ENCODE results near the gene PPP4C.

PPP4C gene

GRCh38 chr16:30076276-30076791 lies 540 bp downstream of the PPP4C start:
- Histone ChIP-seq H3K79me2 (ENCODE audit: control insufficient read depth, low read length) (peaks cover 60% of the 10 kb centered on the region), H3F3A (ENCODE audit: control insufficient read depth, insufficient read depth) (peaks cover 34% of the 10 kb centered on the region), H3K4me3 (ENCODE audit: low read length) (peak overlapping the region; percentile 91), H4K20me1 (ENCODE audit: control insufficient read depth, insufficient read depth, low read depth, low read length) (peaks cover 20% of the 10 kb centered on the region), H3K9me2 (replicated peaks; ENCODE audit: control insufficient read depth, low read length) (no peaks in the 10 kb centered on the region), H3K27ac (ENCODE audit: low read depth, low read length) (peak overlapping the region; percentile 78), H3K27me3 (ENCODE audit: control insufficient read depth, low read length) (no peaks in the 10 kb centered on the region), H3K4me2 (ENCODE audit: low read length) (peak overlapping the region; percentile 87), H3K4me1 (ENCODE audit: control insufficient read depth, low read length) (peaks cover 27% of the 10 kb centered on the region), H3K9me3 (ENCODE audit: control insufficient read depth, insufficient read depth, low read length) (no peaks in the 10 kb centered on the region), H3K36me3 (ENCODE audit: control insufficient read depth, low read length) (peaks cover 64% of the 10 kb centered on the region)
- TF ChIP-seq EZH2phosphoT487 (IDR thresholded peaks at IDR 0.05; ENCODE audit: borderline replicate concordance, low read length) (no peak), CTCF (IDR thresholded peaks at IDR 0.05; ENCODE audit: low read depth, low read length, poor library complexity, severe bottlenecking) (no peak)

- Histone ChIP-seq H3K4me2 (ENCODE audit: low read length) (peak overlapping the region; percentile 87), H4K20me1 (ENCODE audit: control insufficient read depth, insufficient read depth, low read depth, low read length) (peaks cover 20% of the 10 kb centered on the region), H3K27me3 (ENCODE audit: control insufficient read depth, low read length) (no peaks in the 10 kb centered on the region), H3K9me3 (ENCODE audit: control insufficient read depth, insufficient read depth, low read length) (no peaks in the 10 kb centered on the region), H3K4me3 (ENCODE audit: low read length) (peak overlapping the region; percentile 91), H3F3A (ENCODE audit: control insufficient read depth, insufficient read depth) (peaks cover 22% of the 10 kb centered on the region), H3K79me2 (ENCODE audit: control insufficient read depth, low read length) (peaks cover 60% of the 10 kb centered on the region), H3K27ac (ENCODE audit: low read depth, low read length) (no peak overlapping the region), H3K4me1 (ENCODE audit: control insufficient read depth, low read length) (peaks cover 27% of the 10 kb centered on the region), H3K9me2 (replicated peaks; ENCODE audit: control insufficient read depth, low read length) (no peaks in the 10 kb centered on the region), H3K36me3 (ENCODE audit: control insufficient read depth, low read length) (peaks cover 61% of the 10 kb centered on the region)
- TF ChIP-seq EZH2phosphoT487 (IDR thresholded peaks at IDR 0.05; ENCODE audit: borderline replicate concordance, low read length): no peak
- TF ChIP-seq CTCF (IDR thresholded peaks at IDR 0.05; ENCODE audit: low read depth, low read length, poor library complexity, severe bottlenecking): no peak
Measured at GRCh38 chr16:30077656-30078055, 1.9 kb downstream of the PPP4C start.

GRCh38 chr16:30078744-30079143 lies 3.0 kb downstream of the PPP4C start:
- Histone ChIP-seq H3K79me2 (ENCODE audit: control insufficient read depth, low read length) (peaks cover 60% of the 10 kb centered on the region), H3K36me3 (ENCODE audit: control insufficient read depth, low read length) (peaks cover 71% of the 10 kb centered on the region), H3K9me2 (replicated peaks; ENCODE audit: control insufficient read depth, low read length) (no peaks in the 10 kb centered on the region), H3K4me2 (ENCODE audit: low read length) (no peak overlapping the region), H3K4me1 (ENCODE audit: control insufficient read depth, low read length) (peaks cover 27% of the 10 kb centered on the region), H4K20me1 (ENCODE audit: control insufficient read depth, insufficient read depth, low read depth, low read length) (peaks cover 20% of the 10 kb centered on the region), H3K4me3 (ENCODE audit: low read length) (no peak overlapping the region), H3K27me3 (ENCODE audit: control insufficient read depth, low read length) (no peaks in the 10 kb centered on the region), H3K27ac (ENCODE audit: low read depth, low read length) (no peak overlapping the region), H3K9me3 (ENCODE audit: control insufficient read depth, insufficient read depth, low read length) (no peaks in the 10 kb centered on the region), H3F3A (ENCODE audit: control insufficient read depth, insufficient read depth) (peaks cover 12% of the 10 kb centered on the region)
- TF ChIP-seq EZH2phosphoT487 (IDR thresholded peaks at IDR 0.05; ENCODE audit: borderline replicate concordance, low read length) (no peak), CTCF (IDR thresholded peaks at IDR 0.05; ENCODE audit: low read depth, low read length, poor library complexity, severe bottlenecking) (no peak)

Data from DOHH2 (cell line).